IMR-90 (cell line): ENCODE data around the gene SELENOH. TPM values are rescaled to one million over a fixed set of nuclear protein-coding genes. Genes with fewer than 3 reads are reported as not detected.

Source experiments
- ATAC-seq: fragments of 200-7000 bp; cut with Tn5 transposase; 2 replicates; pipeline ENCODE4 v1.9.1; 2020; ENCODE audit warnings: low read depth, mild to moderate bottlenecking, moderate library complexity
- BruUV-seq: library from RNA; stranded (reverse); fragments of 400-500 nt; replicated peaks from 2 replicates; lab custom pipeline; 2021; lab: Mats Ljungman, UMichigan
- CTCF ChIA-PET: fragments of 300-600 bp; formaldehyde crosslinking; extraction: SDS; loops from one replicate; lab custom pipeline; 2021; ENCODE audit warnings: antibody characterized with exemption; lab: Yijun Ruan, JAX
- POLR2A ChIA-PET: fragments of 300-600 bp; sonication (Branson Sonifier 250); formaldehyde crosslinking; loops from one replicate; lab custom pipeline; 2022; ENCODE audit warnings: antibody characterized with exemption; ENCODE audit not compliant: unreplicated experiment; lab: Charles Lee
- DNase-seq: peaks from one replicate; pipeline ENCODE4 v3.0.0; 2013
- H2AFZ ChIP-seq: replicated peaks from 2 replicates; pipeline ENCODE3; 2013; ENCODE audit warnings: low read length, mild to moderate bottlenecking; ENCODE audit not compliant: poor library complexity
- H2AK5ac ChIP-seq: 2 replicates; pipeline ENCODE4 v1.6.1; 2013; ENCODE audit warnings: low read depth, low read length, inconsistent platforms
- H2AK9ac ChIP-seq: replicated peaks from 2 replicates; pipeline ENCODE3; 2013; ENCODE audit warnings: mild to moderate bottlenecking, low read depth, low read length, moderate library complexity; ENCODE audit not compliant: poor library complexity
- H2BK120ac ChIP-seq: 2 replicates; pipeline ENCODE4 v1.6.1; 2013; ENCODE audit warnings: low read depth, low read length, inconsistent platforms
- H2BK15ac ChIP-seq: 3 replicates; pipeline ENCODE4 v1.6.1; 2013; ENCODE audit warnings: low read depth, low read length, inconsistent platforms
- H2BK20ac ChIP-seq: 2 replicates; pipeline ENCODE4 v1.6.1; 2013; ENCODE audit warnings: low read depth, mild to moderate bottlenecking, inconsistent platforms, low read length, moderate library complexity
- H2BK5ac ChIP-seq: 2 replicates; pipeline ENCODE4 v1.6.1; 2013; ENCODE audit warnings: mild to moderate bottlenecking, low read depth, low read length, inconsistent platforms; ENCODE audit not compliant: poor library complexity, severe bottlenecking
- H3K14ac ChIP-seq: replicated peaks from 2 replicates; pipeline ENCODE4 v1.6.1; 2013; ENCODE audit warnings: low read depth, low read length, inconsistent platforms
- H3K18ac ChIP-seq: 2 replicates; pipeline ENCODE4 v1.6.1; 2013; ENCODE audit warnings: low read depth, low read length, control low read depth
- H3K23ac ChIP-seq: 2 replicates; pipeline ENCODE4 v1.6.1; 2013; ENCODE audit warnings: low read depth, low read length, inconsistent platforms
- H3K27ac ChIP-seq: 2 replicates; pipeline ENCODE4 v1.5.1; 2013; ENCODE audit warnings: mild to moderate bottlenecking, control low read depth, low read length; ENCODE audit not compliant: insufficient read depth
- H3K27me3 ChIP-seq: 2 replicates; pipeline ENCODE4 v1.6.1; 2013; ENCODE audit warnings: low read length; ENCODE audit not compliant: control insufficient read depth, insufficient read depth
- H3K36me3 ChIP-seq: 2 replicates; pipeline ENCODE4 v1.6.1; 2013; ENCODE audit warnings: low read length, mixed read lengths; ENCODE audit not compliant: control insufficient read depth, insufficient read depth
- H3K4ac ChIP-seq: 2 replicates; pipeline ENCODE4 v1.6.1; 2013; ENCODE audit warnings: low read depth, low read length, inconsistent platforms
- H3K4me1 ChIP-seq: 2 replicates; pipeline ENCODE4 v1.6.1; 2013; ENCODE audit warnings: low read length, mixed read lengths; ENCODE audit not compliant: control insufficient read depth, insufficient read depth
- H3K4me2 ChIP-seq: 2 replicates; pipeline ENCODE4 v1.6.1; 2013; ENCODE audit warnings: low read depth, mild to moderate bottlenecking, control low read depth, low read length, moderate library complexity
- H3K4me3 ChIP-seq: 2 replicates; pipeline ENCODE4 v1.5.1; 2013; ENCODE audit warnings: low read depth, mild to moderate bottlenecking, control low read depth, low read length, moderate library complexity; ENCODE audit not compliant: insufficient read depth
- H3K56ac ChIP-seq: 2 replicates; pipeline ENCODE4 v1.6.1; 2013; ENCODE audit warnings: low read length, inconsistent platforms; ENCODE audit not compliant: insufficient read depth; ENCODE audit errors: extremely low read depth
- H3K79me1 ChIP-seq, 2 experiments: 2 replicates each; pipeline ENCODE4 v1.6.1; 2013; ENCODE audit warnings: low read length in 2 of 2, inconsistent platforms in 1 of 2, low read depth in 1 of 2
- H3K9ac ChIP-seq: 2 replicates; pipeline ENCODE4 v1.6.1; 2013; ENCODE audit warnings: low read depth, low read length, control low read depth
- H3K9me1 ChIP-seq: 2 replicates; pipeline ENCODE4 v1.6.1; 2013; ENCODE audit warnings: low read length, inconsistent platforms; ENCODE audit not compliant: insufficient read depth
- H3K9me3 ChIP-seq: 2 replicates; pipeline ENCODE4 v1.6.1; 2013; ENCODE audit warnings: low read length; ENCODE audit not compliant: control insufficient read depth, insufficient read depth
- H4K20me1 ChIP-seq: 2 replicates; pipeline ENCODE4 v1.6.1; 2013; ENCODE audit warnings: low read length, inconsistent platforms; ENCODE audit not compliant: insufficient read depth
- H4K5ac ChIP-seq: 2 replicates; pipeline ENCODE4 v1.6.1; 2013; ENCODE audit warnings: mild to moderate bottlenecking, low read depth, low read length, control low read depth
- H4K8ac ChIP-seq, 2 experiments: 2 replicates each; pipeline ENCODE4 v1.6.1; 2013; ENCODE audit warnings: low read depth in 2 of 2, low read length in 2 of 2, control low read depth in 1 of 2, inconsistent platforms in 1 of 2
- H4K91ac ChIP-seq: 2 replicates; pipeline ENCODE4 v1.6.1; 2013; ENCODE audit warnings: low read depth, low read length, inconsistent platforms; ENCODE audit not compliant: insufficient read depth
- CHD1 ChIP-seq: IDR thresholded peaks from 2 replicates; pipeline ENCODE4 v1.6.1; 2012; ENCODE audit warnings: low read depth, low read length, improper control_type of control experiment
- MAFK ChIP-seq: IDR thresholded peaks from 2 replicates; pipeline ENCODE4 v1.6.1; 2012; ENCODE audit warnings: low read depth, low read length, improper control_type of control experiment
- MAZ ChIP-seq: IDR thresholded peaks from 2 replicates; pipeline ENCODE4 v1.6.1; 2012; ENCODE audit warnings: low read depth, mild to moderate bottlenecking, low read length, improper control_type of control experiment, moderate library complexity, borderline replicate concordance
- MXI1 ChIP-seq: IDR thresholded peaks from 2 replicates; pipeline ENCODE4 v1.6.1; 2012; ENCODE audit warnings: low read depth, mild to moderate bottlenecking, low read length, moderate library complexity, borderline replicate concordance
- POLR2A ChIP-seq: IDR thresholded peaks from 2 replicates; pipeline ENCODE4 v1.6.1; 2012; ENCODE audit warnings: mild to moderate bottlenecking, low read depth, low read length
- RCOR1 ChIP-seq: IDR thresholded peaks from 2 replicates; pipeline ENCODE4 v1.6.1; 2012; ENCODE audit warnings: mild to moderate bottlenecking, low read length, improper control_type of control experiment; ENCODE audit not compliant: insufficient replicate concordance
- WGBS, 2 experiments: methylation state at CpG; one replicate each; pipeline versions ENCODE4 v1.1.5 to v1.1.7; 2013; ENCODE audit warnings: missing lambda C conversion rate in 2 of 2; ENCODE audit not compliant: insufficient read length in 1 of 2; ENCODE audit errors: extremely low coverage in 2 of 2; 5-methylcytosine and 5-hydroxymethylcytosine counted together
- dilution Hi-C: fragments of 300-500 bp; cut with HindIII; formaldehyde crosslinking; loops from one replicate; pipeline ENCODE4 v1.14.3; 2018; ENCODE audit warnings: low sequenced_read_pairs; ENCODE audit not compliant: unreplicated experiment
- in situ Hi-C: fragments of 300-500 bp; cut with MboI; formaldehyde crosslinking; loops from 3 replicates; pipeline ENCODE4 v1.14.3; 2019; ENCODE audit warnings: low sequenced_read_pairs, inconsistent platforms, mixed read lengths
- intact Hi-C: fragments of 100-400 bp; cut with micrococcal nuclease; formaldehyde crosslinking; loops from 2 replicates; pipeline ENCODE4 v1.10.0; 2022
- polyA plus RNA-seq, 3 experiments: library from polyadenylated mRNA; depleted of rRNA; stranded (reverse); fragments of >200 nt; gene quantifications; 2 replicates each; pipeline ENCODE4 v1.2.3, GENCODE V29; 2012; ENCODE audit warnings: low replicate concordance in 1 of 3
- total RNA-seq: library from RNA; depleted of rRNA; stranded (reverse); fragments of >200 nt; gene quantifications from 2 replicates; pipeline ENCODE4 v1.2.3, GENCODE V29; 2012
- TF ChIP-seq, protein P1 (sequence below): fragments of 150-350 bp; IDR thresholded peaks from 2 replicates; pipeline ENCODE4 v1.6.1; 2017; ENCODE audit warnings: mild to moderate bottlenecking, antibody characterized with exemption, low read length, low read depth
- TF ChIP-seq, protein P2 (sequence below): fragments of 150-350 bp; IDR thresholded peaks from 2 replicates; pipeline ENCODE4 v1.6.1; 2016; ENCODE audit warnings: low read depth, mild to moderate bottlenecking, low read length, moderate library complexity, borderline replicate concordance

The SELENOH gene
- total and polyA plus RNA-seq, 2 of the 4 experiments (the other 2 are of a cell fraction) = 40.3 to 107 TPM

DNA sequence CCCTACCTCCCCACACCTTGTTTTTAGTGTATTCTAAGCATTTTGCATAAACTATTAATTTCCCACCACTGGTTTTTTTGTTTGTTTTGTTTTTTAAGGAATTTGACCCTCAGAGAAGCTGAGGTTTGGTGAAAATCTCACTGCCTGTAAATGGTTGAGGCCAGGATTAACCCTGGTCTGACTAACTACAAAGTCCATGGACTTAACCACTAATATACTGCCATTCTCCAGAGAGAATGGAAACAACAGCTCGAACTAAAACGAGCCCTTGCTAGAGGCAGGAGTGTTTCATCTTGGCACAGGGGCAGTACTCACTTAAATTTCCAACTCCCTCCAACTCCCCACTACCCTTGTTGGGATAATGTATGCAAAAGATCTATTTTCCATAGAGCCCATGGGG lies 23.3 kb downstream of the SELENOH start:
- no peak overlapping the region for H2AK5ac ChIP-seq
- no peak overlapping the region for H2BK120ac ChIP-seq
- intact Hi-C loops (loop anchor here (5.0 kb wide), 3 partner anchors 293 to 748 kb away; no protein-coding TSS in a partner anchor), in situ Hi-C loops (no loop called here), dilution Hi-C loops (no loop called here)
- peaks cover 8% of the 10 kb centered on the region for H3K4me1 ChIP-seq
- no peak overlapping the region for H2AK9ac ChIP-seq
- H4K91ac ChIP-seq = no peak overlapping the region
- no peak overlapping the region for H4K8ac ChIP-seq
- no peak for TF ChIP-seq MAFK
- no peak for TF ChIP-seq MAZ
- no peak for TF ChIP-seq CHD1
- no peak for TF ChIP-seq POLR2A
- TF ChIP-seq, protein P1, sequence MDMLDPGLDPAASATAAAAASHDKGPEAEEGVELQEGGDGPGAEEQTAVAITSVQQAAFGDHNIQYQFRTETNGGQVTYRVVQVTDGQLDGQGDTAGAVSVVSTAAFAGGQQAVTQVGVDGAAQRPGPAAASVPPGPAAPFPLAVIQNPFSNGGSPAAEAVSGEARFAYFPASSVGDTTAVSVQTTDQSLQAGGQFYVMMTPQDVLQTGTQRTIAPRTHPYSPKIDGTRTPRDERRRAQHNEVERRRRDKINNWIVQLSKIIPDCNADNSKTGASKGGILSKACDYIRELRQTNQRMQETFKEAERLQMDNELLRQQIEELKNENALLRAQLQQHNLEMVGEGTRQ = no peak
- TF ChIP-seq MXI1 = no peak
- TF ChIP-seq, protein P2, sequence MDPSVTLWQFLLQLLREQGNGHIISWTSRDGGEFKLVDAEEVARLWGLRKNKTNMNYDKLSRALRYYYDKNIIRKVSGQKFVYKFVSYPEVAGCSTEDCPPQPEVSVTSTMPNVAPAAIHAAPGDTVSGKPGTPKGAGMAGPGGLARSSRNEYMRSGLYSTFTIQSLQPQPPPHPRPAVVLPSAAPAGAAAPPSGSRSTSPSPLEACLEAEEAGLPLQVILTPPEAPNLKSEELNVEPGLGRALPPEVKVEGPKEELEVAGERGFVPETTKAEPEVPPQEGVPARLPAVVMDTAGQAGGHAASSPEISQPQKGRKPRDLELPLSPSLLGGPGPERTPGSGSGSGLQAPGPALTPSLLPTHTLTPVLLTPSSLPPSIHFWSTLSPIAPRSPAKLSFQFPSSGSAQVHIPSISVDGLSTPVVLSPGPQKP = no peak
- TF ChIP-seq RCOR1 = no peak
- H3K36me3 ChIP-seq = peaks cover 6% of the 10 kb centered on the region
- no peak overlapping the region for H2BK15ac ChIP-seq
- peak overlapping the region; percentile 42; the same call in 1 of the 2 replicates for H3K27ac ChIP-seq
- H4K20me1 ChIP-seq = peaks cover 61% of the 10 kb centered on the region
- CTCF ChIA-PET = interaction anchor here (1.5 to 2.0 kb wide), 2 partner anchors 14 to 36 kb away, joined by 5 to 8 read pairs; no protein-coding TSS in a partner anchor
- H3K18ac ChIP-seq = peak overlapping the region; percentile 42; the same call in 1 of the 2 replicates
- no peak overlapping the region for H3K23ac ChIP-seq
- no peaks in the 10 kb centered on the region for H3K9me3 ChIP-seq
- H3K56ac ChIP-seq = no peak overlapping the region
- WGBS, 2 experiments = no CpG with 5 or more reads among the region's 2 CpGs
- H3K9me1 ChIP-seq = 0 out of 2 replicates have a peak, but pooled peaks cover 6% of the 10 kb centered on the region
- H2BK20ac ChIP-seq = no peak overlapping the region
- peak overlapping the region; percentile 16; the same call in 1 of the 2 replicates for H3K14ac ChIP-seq
- H3K4me2 ChIP-seq = peak overlapping the region; percentile 99
- BruUV-seq = no TSS peak
- POLR2A ChIA-PET = interaction anchor here (0.6 to 1.4 kb wide), 6 partner anchors 14 to 552 kb away, joined by 3 to 7 read pairs (median 6); no protein-coding TSS in a partner anchor
- H2AFZ ChIP-seq = no peak overlapping the region
- ATAC-seq (no peak), DNase-seq (no peak)
- H3K27me3 ChIP-seq = no peaks in the 10 kb centered on the region
- H3K9ac ChIP-seq = peak overlapping the region; percentile 100
- 0 out of 2 replicates have a peak overlapping the region, but pooled peaks have one; percentile 34 for H3K4ac ChIP-seq
- H4K5ac ChIP-seq = peak overlapping the region; percentile 61
- H2BK5ac ChIP-seq = peak overlapping the region; percentile 39
- H3K4me3 ChIP-seq = peak overlapping the region; percentile 99
- H3K79me1 ChIP-seq = peaks cover 0 to 35% of the 10 kb centered on the region in 2 experiments; a peak in 2 of 4 replicates
